SK-N-SH (cell line): ENCODE data around the gene NRCAM.

Experiments used
- CHD2 ChIP-seq: fragments of 150-350 bp; IDR thresholded peaks from 2 replicates; pipeline ENCODE4 v1.6.1; 2018; ENCODE audit warnings: low read length; ENCODE audit not compliant: partially characterized antibody
- CTCF ChIP-seq: fragments of 200-600 bp; sonication (generic); IDR thresholded peaks from 2 replicates; pipeline ENCODE4 v1.6.1; 2017; ENCODE audit warnings: antibody characterized with exemption, mild to moderate bottlenecking, moderate library complexity
- ELF1 ChIP-seq: IDR thresholded peaks from 2 replicates; pipeline ENCODE4 v1.4.0; 2012
- EZH2phosphoT487 ChIP-seq: fragments of 200-600 bp; sonication (generic); IDR thresholded peaks from 2 replicates; pipeline ENCODE4 v1.6.1; 2017; ENCODE audit warnings: low read depth, mixed run types, mild to moderate bottlenecking, antibody characterized with exemption, moderate library complexity, borderline replicate concordance
- MAX ChIP-seq: IDR thresholded peaks from 2 replicates; pipeline ENCODE4 v1.4.0; 2012; ENCODE audit warnings: low read depth
- NFIC ChIP-seq: IDR thresholded peaks from 2 replicates; pipeline ENCODE4 v1.4.0; 2012; ENCODE audit warnings: borderline replicate concordance
- RAD21 ChIP-seq: IDR thresholded peaks from 2 replicates; pipeline ENCODE4 v1.6.1; 2012; ENCODE audit warnings: mild to moderate bottlenecking, low read length
- RFX5 ChIP-seq: IDR thresholded peaks from 2 replicates; pipeline ENCODE4 v1.6.1; 2012; ENCODE audit warnings: mild to moderate bottlenecking, improper control_type of control experiment, low read length
- TAF1 ChIP-seq: IDR thresholded peaks from 2 replicates; pipeline ENCODE4 v1.6.1; 2012; ENCODE audit warnings: low read depth, mild to moderate bottlenecking, low read length, moderate library complexity, borderline replicate concordance
- TCF12 ChIP-seq: IDR thresholded peaks from 2 replicates; pipeline ENCODE4 v1.4.0; 2012
- YY1 ChIP-seq: IDR thresholded peaks from 2 replicates; pipeline ENCODE4 v1.4.0; 2012; ENCODE audit warnings: low read depth, mild to moderate bottlenecking
- ZBTB33 ChIP-seq: IDR thresholded peaks from 2 replicates; pipeline ENCODE4 v1.4.0; 2012; ENCODE audit warnings: low read depth, borderline replicate concordance

GRCh38 chr7:108135446-108136190 lies 320.6 kb downstream of the NRCAM start:
- TF ChIP-seq ZBTB33, result no peak
- no peak for TF ChIP-seq CTCF
- no peak for TF ChIP-seq RAD21
- TF ChIP-seq CHD2, result no peak
- TF ChIP-seq MAX, result no peak
- TF ChIP-seq YY1, result no peak
- TF ChIP-seq ELF1, result no peak
- TF ChIP-seq EZH2phosphoT487, result no peak
- no peak for TF ChIP-seq TCF12
- no peak for TF ChIP-seq TAF1
- TF ChIP-seq NFIC, result no peak
- TF ChIP-seq RFX5, result no peak
